ENCODE measurements around the gene RHBDL2. TPM values are rescaled to one million over a fixed set of nuclear protein-coding genes. Genes with fewer than 3 reads are reported as not detected.

RHBDL2 gene
- total and polyA plus RNA-seq, 5 donors from 2014 or later: 0.10 TPM; not detected in 3

DNA sequence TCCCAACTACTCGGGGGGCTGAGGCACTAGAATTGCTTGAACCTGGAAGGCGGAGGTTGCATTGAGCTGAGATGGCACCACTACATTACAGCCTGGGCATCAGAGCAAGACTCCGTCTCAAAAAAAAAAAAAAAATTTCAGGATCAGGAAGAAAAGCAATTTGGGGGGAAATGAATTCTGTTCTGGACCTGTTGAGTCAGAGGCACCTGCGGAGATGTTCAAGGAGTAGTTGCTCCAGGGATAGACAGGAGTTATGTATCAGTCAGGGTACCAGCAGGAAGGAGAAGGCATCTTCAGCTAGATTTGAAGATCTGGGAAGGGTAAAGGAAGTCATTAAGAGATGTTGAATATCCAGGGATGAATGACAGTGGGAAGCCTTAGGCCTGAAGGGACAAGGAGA is 2.9 kb upstream of the RHBDL2 start:
- ATAC-seq (ENCODE audit: low read depth in 2 of 2) (no peak), DNase-seq (no peak)
- peaks cover 6% of the 10 kb centered on the region for H3K27me3 Mint-ChIP-seq
- no peak overlapping the region for H3K27ac Mint-ChIP-seq
- Histone ChIP-seq H3K27me3 (ENCODE audit: control insufficient read depth, insufficient read depth, low read length) (no peaks in the 10 kb centered on the region), H3K9me3 (ENCODE audit: control insufficient read depth in 2 of 2, low read length in 2 of 2) (no peaks in the 10 kb centered on the region), H3K36me3 (ENCODE audit: control insufficient read depth, insufficient read depth, low read length) (no peaks in the 10 kb centered on the region), H3K4me1 (ENCODE audit: control insufficient read depth, insufficient read depth, low read length, poor library complexity, severe bottlenecking) (no peaks in the 10 kb centered on the region), H3K27ac (ENCODE audit: insufficient read depth, low read length, poor library complexity, severe bottlenecking) (no peak overlapping the region), H3K4me3 (ENCODE audit: low read depth, low read length) (no peak overlapping the region)
- no peak overlapping the region for H3K4me3 Mint-ChIP-seq
- peaks cover 0 to 5% (median 1%) of the 10 kb centered on the region in 4 donors for H3K4me1 Mint-ChIP-seq
- H3K36me3 Mint-ChIP-seq: peaks cover 3% of the 10 kb centered on the region
- H3K9me3 Mint-ChIP-seq: no peaks in the 10 kb centered on the region

DNA sequence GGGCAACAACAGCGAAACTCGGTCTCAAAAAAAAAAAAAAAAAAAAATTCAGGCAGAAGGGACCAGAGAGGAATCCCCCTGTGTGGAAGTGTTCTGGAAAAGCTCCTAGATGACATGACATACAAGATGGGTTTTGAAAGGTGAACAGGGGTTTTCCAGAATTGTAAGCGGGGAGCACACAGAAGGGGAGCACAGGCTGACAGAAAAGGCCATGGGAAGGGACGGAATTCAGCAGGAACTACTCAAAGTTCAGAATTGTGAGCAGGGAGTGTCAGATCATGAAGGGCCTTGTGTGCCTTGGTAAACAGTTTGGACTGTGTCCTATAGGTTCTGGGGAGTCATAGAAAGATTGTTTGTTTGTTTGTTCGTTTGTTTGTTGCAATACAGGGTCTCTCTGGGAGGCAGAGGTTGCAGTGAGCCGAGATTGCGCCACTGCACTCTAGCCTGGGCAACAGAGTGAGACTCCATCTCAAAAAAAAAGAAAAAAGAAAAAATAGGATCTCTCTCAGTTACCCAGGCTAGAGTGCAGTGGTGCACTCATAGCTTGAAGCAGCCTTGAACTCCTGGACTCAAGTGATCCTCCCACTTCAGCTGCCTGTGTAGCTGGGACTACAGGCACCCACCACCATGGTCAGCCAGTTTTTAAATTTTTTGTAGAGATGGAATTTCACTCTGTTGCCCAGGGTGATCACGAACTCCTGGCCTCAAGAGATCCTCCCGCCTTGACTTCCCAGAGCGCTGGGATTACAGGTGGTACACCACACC is 1.2 kb upstream of the RHBDL2 start:
- Mint-ChIP-seq H3K9me3 (no peaks in the 10 kb centered on the region), H3K4me3 (no peak overlapping the region), H3K27ac (no peak overlapping the region), H3K36me3 (peaks cover 3% of the 10 kb centered on the region), H3K27me3 (peaks cover 5% of the 10 kb centered on the region), H3K4me1 (peaks cover 0 to 5% (median 1%) of the 10 kb centered on the region in 4 donors)
- DNase-seq (no peak), ATAC-seq (ENCODE audit: low read depth in 2 of 2) (no peak)
- no peaks in the 10 kb centered on the region for H3K36me3 ChIP-seq (ENCODE audit: control insufficient read depth, insufficient read depth, low read length)
- H3K9me3 ChIP-seq (ENCODE audit: control insufficient read depth in 2 of 2, low read length in 2 of 2): no peaks in the 10 kb centered on the region
- H3K4me3 ChIP-seq (ENCODE audit: low read depth, low read length): no peak overlapping the region
- no peak overlapping the region for H3K27ac ChIP-seq (ENCODE audit: insufficient read depth, low read length, poor library complexity, severe bottlenecking)
- H3K4me1 ChIP-seq (ENCODE audit: control insufficient read depth, insufficient read depth, low read length, poor library complexity, severe bottlenecking): no peaks in the 10 kb centered on the region
- H3K27me3 ChIP-seq (ENCODE audit: control insufficient read depth, insufficient read depth, low read length): no peaks in the 10 kb centered on the region

DNA sequence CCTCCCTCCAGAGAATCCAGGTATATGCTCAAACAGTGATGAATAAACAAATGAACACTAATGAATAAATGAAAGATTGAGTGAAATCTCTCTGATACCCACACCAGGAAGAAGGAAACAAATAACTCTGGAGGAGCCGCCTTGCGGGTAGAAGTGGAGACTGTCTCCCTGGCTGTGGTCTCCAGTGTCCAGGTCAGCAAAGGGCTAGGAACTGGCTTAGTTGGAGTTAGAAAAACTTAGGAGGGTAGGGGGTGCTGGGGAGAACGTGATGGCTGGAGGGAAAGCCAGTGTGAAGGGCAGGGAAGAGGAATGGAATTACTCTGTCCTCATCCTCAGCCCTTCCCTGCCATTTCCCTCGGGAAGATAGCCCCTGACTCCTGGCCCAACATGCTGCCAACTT is 537 bp downstream of the RHBDL2 start:
- DNase-seq: no peak
- Mint-ChIP-seq H3K27ac (no peak overlapping the region), H3K36me3 (no peaks in the 10 kb centered on the region), H3K27me3 (peaks cover 5% of the 10 kb centered on the region), H3K9me3 (no peaks in the 10 kb centered on the region), H3K4me3 (no peak overlapping the region), H3K4me1 (peaks cover 0 to 5% (median 1%) of the 10 kb centered on the region in 4 donors)
- Histone ChIP-seq H3K4me1 (ENCODE audit: control insufficient read depth, insufficient read depth, low read length, poor library complexity, severe bottlenecking) (no peaks in the 10 kb centered on the region), H3K4me3 (ENCODE audit: low read depth, low read length) (no peak overlapping the region), H3K27ac (ENCODE audit: insufficient read depth, low read length, poor library complexity, severe bottlenecking) (no peak overlapping the region), H3K27me3 (ENCODE audit: control insufficient read depth, insufficient read depth, low read length) (no peaks in the 10 kb centered on the region), H3K9me3 (ENCODE audit: control insufficient read depth in 2 of 2, low read length in 2 of 2) (no peaks in the 10 kb centered on the region), H3K36me3 (ENCODE audit: control insufficient read depth, insufficient read depth, low read length) (no peaks in the 10 kb centered on the region)
- no peak for ATAC-seq (ENCODE audit: low read depth in 2 of 2)

DNA sequence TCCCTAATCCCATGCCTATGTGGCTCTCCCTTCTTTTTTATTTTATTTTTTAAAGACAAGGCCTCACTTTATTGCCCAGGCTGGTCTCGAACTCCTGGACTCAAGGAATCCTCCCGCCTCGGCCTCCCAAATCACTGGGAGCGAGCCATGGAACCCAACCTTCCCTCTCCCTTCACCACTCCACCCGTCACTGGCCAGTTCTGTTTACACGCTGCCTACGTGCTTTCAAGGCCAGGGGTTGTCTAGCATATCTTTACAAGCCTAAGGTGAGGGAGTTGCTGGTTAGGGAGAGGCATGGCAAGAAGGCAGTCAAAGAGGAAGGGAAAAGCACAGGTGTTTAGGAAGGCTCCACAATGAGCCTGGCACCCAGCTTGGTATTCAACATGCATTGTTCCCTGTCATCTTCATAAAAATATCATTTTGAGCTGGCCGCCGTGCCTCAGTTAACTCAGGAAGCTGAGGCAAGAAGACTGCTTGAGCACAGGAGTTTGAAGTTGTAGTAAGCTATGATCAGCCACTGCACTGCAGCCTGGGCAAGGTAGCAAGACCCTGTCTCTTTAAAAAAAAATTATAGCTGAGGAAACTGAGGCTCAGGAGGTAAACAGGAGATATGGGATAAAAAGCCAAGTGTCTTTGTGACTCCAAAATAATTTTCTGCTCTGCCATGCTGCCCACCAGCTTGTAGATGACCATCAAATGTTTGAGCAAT is 1.1 kb downstream of the RHBDL2 start:
- Mint-ChIP-seq H3K4me1 (peaks cover 0 to 5% (median 1%) of the 10 kb centered on the region in 4 donors), H3K27me3 (peaks cover 5% of the 10 kb centered on the region), H3K36me3 (no peaks in the 10 kb centered on the region), H3K27ac (no peak overlapping the region), H3K9me3 (no peaks in the 10 kb centered on the region), H3K4me3 (no peak overlapping the region)
- no peaks in the 10 kb centered on the region for H3K4me1 ChIP-seq (ENCODE audit: control insufficient read depth, insufficient read depth, low read length, poor library complexity, severe bottlenecking)
- H3K27me3 ChIP-seq (ENCODE audit: control insufficient read depth, insufficient read depth, low read length): no peaks in the 10 kb centered on the region
- no peaks in the 10 kb centered on the region for H3K9me3 ChIP-seq (ENCODE audit: control insufficient read depth in 2 of 2, low read length in 2 of 2)
- ATAC-seq (ENCODE audit: low read depth in 2 of 2) (no peak), DNase-seq (no peak)
- H3K36me3 ChIP-seq (ENCODE audit: control insufficient read depth, insufficient read depth, low read length): no peaks in the 10 kb centered on the region
- H3K27ac ChIP-seq (ENCODE audit: insufficient read depth, low read length, poor library complexity, severe bottlenecking): no peak overlapping the region
- H3K4me3 ChIP-seq (ENCODE audit: low read depth, low read length): no peak overlapping the region

DNA sequence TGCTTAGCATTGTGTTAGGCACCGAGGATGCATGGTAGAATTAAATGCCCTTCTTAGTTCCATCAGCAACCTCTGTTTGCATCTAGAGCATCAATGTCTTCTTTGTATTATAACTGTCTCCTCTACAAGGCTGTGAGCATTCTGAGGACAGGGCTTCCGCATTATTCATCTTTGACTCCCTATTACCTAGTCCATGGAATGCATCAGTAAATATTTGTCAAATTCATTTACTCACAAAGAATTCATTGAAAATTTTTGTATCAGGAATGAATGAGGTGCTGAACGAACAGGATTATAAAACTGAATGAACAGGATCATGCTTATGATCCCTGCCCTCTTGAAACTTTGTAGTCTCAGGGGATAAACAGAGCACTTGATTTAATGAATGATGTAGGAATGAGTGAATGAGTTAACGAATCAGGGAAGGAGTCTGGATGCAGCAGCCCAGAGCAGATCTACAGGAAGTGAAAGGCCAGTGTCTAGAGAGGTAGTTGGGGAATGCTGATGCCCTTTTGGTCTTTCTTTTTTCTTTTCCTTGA is 2.8 kb downstream of the RHBDL2 start:
- H3K4me3 ChIP-seq (ENCODE audit: low read depth, low read length): no peak overlapping the region
- H3K4me1 ChIP-seq (ENCODE audit: control insufficient read depth, insufficient read depth, low read length, poor library complexity, severe bottlenecking): no peaks in the 10 kb centered on the region
- ATAC-seq (ENCODE audit: low read depth in 2 of 2): no peak
- H3K36me3 ChIP-seq (ENCODE audit: control insufficient read depth, insufficient read depth, low read length): no peaks in the 10 kb centered on the region
- Mint-ChIP-seq H3K9me3 (no peaks in the 10 kb centered on the region), H3K27ac (peak overlapping the region in 1 of 3 donors; percentile 27), H3K4me1 (peaks cover 0 to 5% (median 0%) of the 10 kb centered on the region in 4 donors), H3K4me3 (no peak overlapping the region), H3K36me3 (no peaks in the 10 kb centered on the region), H3K27me3 (peaks cover 5% of the 10 kb centered on the region)
- no peaks in the 10 kb centered on the region for H3K9me3 ChIP-seq (ENCODE audit: control insufficient read depth in 2 of 2, low read length in 2 of 2)
- H3K27ac ChIP-seq (ENCODE audit: insufficient read depth, low read length, poor library complexity, severe bottlenecking): no peak overlapping the region
- no peaks in the 10 kb centered on the region for H3K27me3 ChIP-seq (ENCODE audit: control insufficient read depth, insufficient read depth, low read length)
- DNase-seq: no peak

DNA sequence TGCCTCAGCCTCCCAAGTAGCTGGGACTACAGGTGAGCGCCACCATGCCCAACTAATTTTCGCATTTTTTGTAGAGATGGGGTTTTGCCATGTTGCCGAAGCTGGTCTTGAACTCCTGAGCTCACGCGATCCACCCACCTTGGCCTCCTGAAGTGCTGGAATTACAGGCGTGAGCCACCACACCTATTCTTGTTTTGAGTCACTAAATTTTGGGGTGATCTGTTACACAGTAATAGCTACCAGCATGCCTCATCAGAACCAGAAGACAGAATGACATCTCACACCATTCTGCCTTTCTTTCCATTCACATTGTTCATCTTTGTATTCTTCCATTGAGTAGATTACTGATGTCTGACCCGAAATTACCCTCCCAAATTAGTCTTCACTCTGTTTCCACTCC is 9.1 kb downstream of the RHBDL2 start:
- Histone ChIP-seq H3K4me3 (ENCODE audit: low read depth, low read length) (no peak overlapping the region), H3K27ac (ENCODE audit: insufficient read depth, low read length, poor library complexity, severe bottlenecking) (no peak overlapping the region), H3K9me3 (ENCODE audit: control insufficient read depth in 2 of 2, low read length in 2 of 2) (no peaks in the 10 kb centered on the region), H3K4me1 (ENCODE audit: control insufficient read depth, insufficient read depth, low read length, poor library complexity, severe bottlenecking) (no peaks in the 10 kb centered on the region), H3K27me3 (ENCODE audit: control insufficient read depth, insufficient read depth, low read length) (no peaks in the 10 kb centered on the region), H3K36me3 (ENCODE audit: control insufficient read depth, insufficient read depth, low read length) (no peaks in the 10 kb centered on the region)
- H3K27ac Mint-ChIP-seq: no peak overlapping the region
- peaks cover 12% of the 10 kb centered on the region for H3K27me3 Mint-ChIP-seq
- H3K4me3 Mint-ChIP-seq: no peak overlapping the region
- peaks cover 0 to 1% (median 0%) of the 10 kb centered on the region in 7 donors for H3K9me3 Mint-ChIP-seq
- no peaks in the 10 kb centered on the region for H3K4me1 Mint-ChIP-seq
- DNase-seq (no peak), ATAC-seq (ENCODE audit: low read depth in 2 of 2) (no peak)
- no peaks in the 10 kb centered on the region for H3K36me3 Mint-ChIP-seq

DNA sequence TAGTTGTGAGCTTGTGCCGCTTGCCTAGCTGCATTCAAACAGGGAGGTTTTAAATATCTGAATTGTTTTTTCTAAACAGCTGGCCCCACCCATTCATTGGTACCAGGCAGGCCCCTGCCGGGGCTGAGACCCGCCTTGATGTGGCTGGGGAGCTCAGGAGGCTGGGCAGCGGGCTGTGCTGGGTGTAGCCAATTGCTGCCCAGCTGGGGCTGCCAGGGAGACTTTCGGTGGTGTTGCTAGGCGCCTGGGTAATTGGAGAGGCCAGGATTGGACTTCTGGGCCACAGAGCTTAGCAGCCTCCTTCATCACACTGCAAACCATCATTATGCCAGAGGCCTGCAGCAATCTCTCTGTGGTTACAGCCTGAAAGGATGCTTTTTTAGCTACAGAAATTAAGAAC is 12.2 kb downstream of the RHBDL2 start:
- no peak overlapping the region for H3K27ac Mint-ChIP-seq
- no peak for ATAC-seq (ENCODE audit: low read depth in 2 of 2)

More for the DNA sequence above, 12.2 kb downstream of the RHBDL2 start:
- DNase-seq: no peak
- H3K27me3 Mint-ChIP-seq: peaks cover 12% of the 10 kb centered on the region
- no peaks in the 10 kb centered on the region for H3K27me3 ChIP-seq (ENCODE audit: control insufficient read depth, insufficient read depth, low read length)
- no peaks in the 10 kb centered on the region for H3K4me1 Mint-ChIP-seq
- peaks cover 0 to 1% (median 0%) of the 10 kb centered on the region in 7 donors for H3K9me3 Mint-ChIP-seq
- no peaks in the 10 kb centered on the region for H3K4me1 ChIP-seq (ENCODE audit: control insufficient read depth, insufficient read depth, low read length, poor library complexity, severe bottlenecking)
- H3K27ac ChIP-seq (ENCODE audit: insufficient read depth, low read length, poor library complexity, severe bottlenecking): no peak overlapping the region
- no peaks in the 10 kb centered on the region for H3K9me3 ChIP-seq (ENCODE audit: control insufficient read depth in 2 of 2, low read length in 2 of 2)
- no peaks in the 10 kb centered on the region for H3K36me3 Mint-ChIP-seq
- H3K36me3 ChIP-seq (ENCODE audit: control insufficient read depth, insufficient read depth, low read length): no peaks in the 10 kb centered on the region
- H3K4me3 ChIP-seq (ENCODE audit: low read depth, low read length): no peak overlapping the region
- H3K4me3 Mint-ChIP-seq: no peak overlapping the region

Measured in CD4-positive, CD25-positive, alpha-beta regulatory T cell (primary cell).